CD4-positive, alpha-beta T cell (primary cell): ENCODE results near the gene CAMTA1. TPM values are rescaled to one million over a fixed set of nuclear protein-coding genes. Genes with fewer than 3 reads are reported as not detected.

ENCODE experiments used
- ATAC-seq: fragments of 200-7000 bp; cut with Tn5 transposase; one replicate; pipeline ENCODE4 v1.10.0; 2022; ENCODE audit warnings: mild to moderate bottlenecking; ENCODE audit not compliant: poor library complexity
- CTCF ChIA-PET: fragments of 350-600 bp; sonication (Branson Sonifier 250); formaldehyde crosslinking; loops from one replicate; lab custom pipeline; 2021; ENCODE audit warnings: antibody characterized with exemption, inconsistent platforms; lab: Charles Lee
- POLR2A ChIA-PET: fragments of 350-600 bp; sonication (Branson Sonifier 250); formaldehyde crosslinking; loops from one replicate; lab custom pipeline; 2021; ENCODE audit warnings: antibody characterized with exemption, inconsistent platforms; lab: Charles Lee
- DNase-seq, 14 experiments: peaks; one replicate each; pipeline ENCODE4 v3.0.0-alpha.2; 2013 to 2020; ENCODE audit warnings: mixed read lengths in 2 of 14
- H3K27ac ChIP-seq, 2 donors: one replicate each; pipeline versions ENCODE4 v1.5.1 to v1.7.0; 2013; ENCODE audit warnings: low read length in 2 of 2, low read depth in 1 of 2, mild to moderate bottlenecking in 1 of 2
- H3K27me3 ChIP-seq, 2 experiments: 1 replicate in 1 of 2; 2 replicates in 1 of 2; pipeline versions ENCODE4 v1.6.1 to v1.7.0; 2013; ENCODE audit warnings: low read length in 2 of 2, control low read depth in 1 of 2, mild to moderate bottlenecking in 1 of 2, moderate library complexity in 1 of 2; ENCODE audit not compliant: insufficient read depth in 2 of 2, control insufficient read depth in 1 of 2
- H3K36me3 ChIP-seq: one replicate; pipeline ENCODE4 v1.6.1; 2013; ENCODE audit warnings: low read length, control low read depth; ENCODE audit not compliant: insufficient read depth
- H3K4me1 ChIP-seq: one replicate; pipeline ENCODE4 v1.6.1; 2013; ENCODE audit warnings: low read length, control low read depth; ENCODE audit not compliant: insufficient read depth
- H3K4me3 ChIP-seq: one replicate; pipeline ENCODE4 v1.5.1; 2013; ENCODE audit warnings: mild to moderate bottlenecking, low read length, moderate library complexity
- H3K9me3 ChIP-seq, 2 experiments: 1 replicate in 1 of 2; 2 replicates in 1 of 2; pipeline versions ENCODE4 v1.6.1 to v1.7.0; 2013; ENCODE audit warnings: low read length in 2 of 2, mild to moderate bottlenecking in 2 of 2, control low read depth in 1 of 2, moderate library complexity in 1 of 2; ENCODE audit not compliant: control insufficient read depth in 1 of 2, insufficient read depth in 1 of 2
- H3K27ac Mint-ChIP-seq: one replicate; pipeline ENCODE4 v1.8.0; 2020; ENCODE audit warnings: mixed read lengths
- H3K27me3 Mint-ChIP-seq: one replicate; pipeline ENCODE4 v1.8.0; 2021; ENCODE audit warnings: mixed read lengths
- H3K36me3 Mint-ChIP-seq: one replicate; pipeline ENCODE4 v1.8.0; 2021; ENCODE audit warnings: low read depth, mixed read lengths
- H3K4me1 Mint-ChIP-seq: one replicate; pipeline ENCODE4 v1.8.0; 2021; ENCODE audit warnings: low read depth, mixed read lengths
- H3K4me3 Mint-ChIP-seq: one replicate; pipeline ENCODE4 v1.8.0; 2020; ENCODE audit warnings: mild to moderate bottlenecking, mixed read lengths
- H3K9me3 Mint-ChIP-seq: one replicate; pipeline ENCODE4 v1.8.0; 2020; ENCODE audit warnings: mixed read lengths
- CTCF ChIP-seq: fragments of 200-600 bp; IDR thresholded peaks from one replicate; pipeline ENCODE4 v1.8.0; 2022; ENCODE audit warnings: antibody characterized with exemption, mild to moderate bottlenecking
- intact Hi-C, 2 experiments: fragments of 100-400 bp; cut with DNase I in 1 of 2; cut with micrococcal nuclease in 1 of 2; formaldehyde crosslinking; loops; one replicate each; pipeline versions ENCODE4 v1.15.1 to v1.9.0; 2023 to 2025; cut with DNase I, micrococcal nuclease
- total RNA-seq, 174 experiments: library from RNA in 2 of 174; stranded (reverse) in 2 of 174; gene quantifications; one replicate each; pipeline ENCODE4 v1.2.3 and lab custom pipeline; 2021 to 2026

Gene CAMTA1
- total RNA-seq, 2 experiments from 2014 or later = 38.6 to 39.3 TPM

- no peak for TF ChIP-seq CTCF
- H3K9me3 Mint-ChIP-seq = peaks cover 20% of the 10 kb centered on the region
- no peak overlapping the region for H3K4me3 ChIP-seq
- no peak overlapping the region for H3K27ac ChIP-seq
- no peaks in the 10 kb centered on the region for H3K36me3 Mint-ChIP-seq
- DNase-seq = no peak
- ChIA-PET POLR2A (no interaction called here), CTCF (interaction anchor here (1.2 kb wide), 1 partner anchor 10 kb away, joined by 3 read pairs; no protein-coding TSS in a partner anchor)
- no peaks in the 10 kb centered on the region for H3K4me1 Mint-ChIP-seq
- H3K4me3 Mint-ChIP-seq = no peak overlapping the region
- no peak overlapping the region for H3K27ac Mint-ChIP-seq
- H3K9me3 ChIP-seq = peaks cover 8% of the 10 kb centered on the region in 2 experiments
- peaks cover 9% of the 10 kb centered on the region for H3K27me3 Mint-ChIP-seq
- H3K27me3 ChIP-seq = no peaks in the 10 kb centered on the region
- intact Hi-C loops = no loop called here
- no peak for ATAC-seq
- no peaks in the 10 kb centered on the region for H3K36me3 ChIP-seq
- H3K4me1 ChIP-seq = no peaks in the 10 kb centered on the region
These were observed 610.0 kb downstream of the CAMTA1 start for GRCh38 chr1:7395251-7395650.

DNA sequence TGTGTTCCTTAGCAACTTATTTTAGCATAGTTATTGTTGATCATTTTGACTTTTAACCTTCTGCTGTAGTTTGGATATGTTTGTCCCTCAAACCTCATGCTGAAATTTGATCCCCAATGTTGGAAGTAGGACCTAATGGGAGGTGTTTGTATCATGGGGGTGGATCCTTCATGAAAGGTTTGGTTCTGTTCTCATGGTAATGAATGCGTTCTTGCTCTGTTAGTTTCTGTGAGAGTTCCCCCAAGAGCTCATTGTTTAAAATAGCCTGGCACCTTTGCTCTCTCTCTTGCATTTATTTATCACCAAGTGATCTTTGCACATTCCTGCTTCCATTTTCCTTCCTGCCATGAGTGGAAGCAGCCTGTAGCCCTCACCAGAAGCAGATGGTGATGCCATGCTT lies 613.7 kb downstream of the CAMTA1 start:
- no peaks in the 10 kb centered on the region for H3K27me3 ChIP-seq
- intact Hi-C loops = no loop called here
- Mint-ChIP-seq H3K4me1 (no peaks in the 10 kb centered on the region), H3K27ac (no peak overlapping the region), H3K36me3 (no peaks in the 10 kb centered on the region), H3K27me3 (peaks cover 27% of the 10 kb centered on the region), H3K4me3 (no peak overlapping the region), H3K9me3 (peaks cover 22% of the 10 kb centered on the region)
- ChIA-PET POLR2A (no interaction called here), CTCF (no interaction called here)
- no peak for DNase-seq
- H3K27ac ChIP-seq = no peak overlapping the region
- H3K4me3 ChIP-seq = no peak overlapping the region
- no peak for ATAC-seq
- peaks cover 8% of the 10 kb centered on the region in 2 experiments for H3K9me3 ChIP-seq
- H3K4me1 ChIP-seq = no peaks in the 10 kb centered on the region
- no peak for TF ChIP-seq CTCF
- H3K36me3 ChIP-seq = no peaks in the 10 kb centered on the region

GRCh38 chr1:7399514-7400125 lies 614.4 kb downstream of the CAMTA1 start:
- Mint-ChIP-seq H3K27ac (no peak overlapping the region), H3K4me1 (no peaks in the 10 kb centered on the region), H3K9me3 (peaks cover 22% of the 10 kb centered on the region), H3K36me3 (no peaks in the 10 kb centered on the region), H3K4me3 (no peak overlapping the region), H3K27me3 (peaks cover 27% of the 10 kb centered on the region)
- CTCF ChIA-PET = no interaction called here
- no peak for DNase-seq
- no peaks in the 10 kb centered on the region for H3K27me3 ChIP-seq
- POLR2A ChIA-PET = no interaction called here
- intact Hi-C loops = no loop called here
- no peak for ATAC-seq
- no peaks in the 10 kb centered on the region for H3K4me1 ChIP-seq
- no peak overlapping the region for H3K27ac ChIP-seq
- TF ChIP-seq CTCF = no peak
- no peak overlapping the region for H3K4me3 ChIP-seq
- no peaks in the 10 kb centered on the region for H3K36me3 ChIP-seq
- peaks cover 8 to 13% of the 10 kb centered on the region in 2 experiments for H3K9me3 ChIP-seq
